Stimulated activated naive CD8-positive, alpha-beta T cell treated with anti-CD3 and anti-CD28 coated beads, Interleukin-15, Interleukin-2, amounts not matched to agents 100 ng/mL and 50 ng/mL, for 24 hours (primary cell): Measurements from ENCODE around the gene JMJD1C.
"Not testable (repeated sequence)": the region's sequence is repeated elsewhere in the genome, so short reads cannot be mapped to it uniquely, and the experiment has no call there.

Source experiments
- H3K27ac Mint-ChIP-seq: one replicate; pipeline ENCODE4 v1.8.0; 2021; ENCODE audit warnings: mild to moderate bottlenecking, mixed read lengths
- H3K27me3 Mint-ChIP-seq: one replicate; pipeline ENCODE4 v1.8.0; 2021; ENCODE audit warnings: mixed read lengths
- H3K36me3 Mint-ChIP-seq: one replicate; pipeline ENCODE4 v1.8.0; 2021; ENCODE audit warnings: low read depth, mixed read lengths
- H3K4me1 Mint-ChIP-seq: one replicate; pipeline ENCODE4 v1.8.0; 2021; ENCODE audit warnings: low read depth, mixed read lengths
- H3K4me3 Mint-ChIP-seq: one replicate; pipeline ENCODE4 v1.8.0; 2021; ENCODE audit warnings: mild to moderate bottlenecking, mixed read lengths
- H3K9me3 Mint-ChIP-seq: one replicate; pipeline ENCODE4 v1.8.0; 2021; ENCODE audit warnings: mixed read lengths

The JMJD1C gene, protein sequence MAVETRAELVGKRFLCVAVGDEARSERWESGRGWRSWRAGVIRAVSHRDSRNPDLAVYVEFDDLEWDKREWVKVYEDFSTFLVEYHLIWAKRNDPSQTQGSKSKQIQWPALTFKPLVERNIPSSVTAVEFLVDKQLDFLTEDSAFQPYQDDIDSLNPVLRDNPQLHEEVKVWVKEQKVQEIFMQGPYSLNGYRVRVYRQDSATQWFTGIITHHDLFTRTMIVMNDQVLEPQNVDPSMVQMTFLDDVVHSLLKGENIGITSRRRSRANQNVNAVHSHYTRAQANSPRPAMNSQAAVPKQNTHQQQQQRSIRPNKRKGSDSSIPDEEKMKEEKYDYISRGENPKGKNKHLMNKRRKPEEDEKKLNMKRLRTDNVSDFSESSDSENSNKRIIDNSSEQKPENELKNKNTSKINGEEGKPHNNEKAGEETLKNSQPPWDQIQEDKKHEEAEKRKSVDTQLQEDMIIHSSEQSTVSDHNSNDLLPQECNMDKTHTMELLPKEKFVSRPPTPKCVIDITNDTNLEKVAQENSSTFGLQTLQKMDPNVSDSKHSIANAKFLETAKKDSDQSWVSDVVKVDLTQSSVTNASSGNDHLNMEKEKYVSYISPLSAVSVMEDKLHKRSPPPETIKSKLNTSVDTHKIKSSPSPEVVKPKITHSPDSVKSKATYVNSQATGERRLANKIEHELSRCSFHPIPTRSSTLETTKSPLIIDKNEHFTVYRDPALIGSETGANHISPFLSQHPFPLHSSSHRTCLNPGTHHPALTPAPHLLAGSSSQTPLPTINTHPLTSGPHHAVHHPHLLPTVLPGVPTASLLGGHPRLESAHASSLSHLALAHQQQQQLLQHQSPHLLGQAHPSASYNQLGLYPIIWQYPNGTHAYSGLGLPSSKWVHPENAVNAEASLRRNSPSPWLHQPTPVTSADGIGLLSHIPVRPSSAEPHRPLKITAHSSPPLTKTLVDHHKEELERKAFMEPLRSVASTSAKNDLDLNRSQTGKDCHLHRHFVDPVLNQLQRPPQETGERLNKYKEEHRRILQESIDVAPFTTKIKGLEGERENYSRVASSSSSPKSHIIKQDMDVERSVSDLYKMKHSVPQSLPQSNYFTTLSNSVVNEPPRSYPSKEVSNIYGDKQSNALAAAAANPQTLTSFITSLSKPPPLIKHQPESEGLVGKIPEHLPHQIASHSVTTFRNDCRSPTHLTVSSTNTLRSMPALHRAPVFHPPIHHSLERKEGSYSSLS (N-terminal part only)

DNA sequence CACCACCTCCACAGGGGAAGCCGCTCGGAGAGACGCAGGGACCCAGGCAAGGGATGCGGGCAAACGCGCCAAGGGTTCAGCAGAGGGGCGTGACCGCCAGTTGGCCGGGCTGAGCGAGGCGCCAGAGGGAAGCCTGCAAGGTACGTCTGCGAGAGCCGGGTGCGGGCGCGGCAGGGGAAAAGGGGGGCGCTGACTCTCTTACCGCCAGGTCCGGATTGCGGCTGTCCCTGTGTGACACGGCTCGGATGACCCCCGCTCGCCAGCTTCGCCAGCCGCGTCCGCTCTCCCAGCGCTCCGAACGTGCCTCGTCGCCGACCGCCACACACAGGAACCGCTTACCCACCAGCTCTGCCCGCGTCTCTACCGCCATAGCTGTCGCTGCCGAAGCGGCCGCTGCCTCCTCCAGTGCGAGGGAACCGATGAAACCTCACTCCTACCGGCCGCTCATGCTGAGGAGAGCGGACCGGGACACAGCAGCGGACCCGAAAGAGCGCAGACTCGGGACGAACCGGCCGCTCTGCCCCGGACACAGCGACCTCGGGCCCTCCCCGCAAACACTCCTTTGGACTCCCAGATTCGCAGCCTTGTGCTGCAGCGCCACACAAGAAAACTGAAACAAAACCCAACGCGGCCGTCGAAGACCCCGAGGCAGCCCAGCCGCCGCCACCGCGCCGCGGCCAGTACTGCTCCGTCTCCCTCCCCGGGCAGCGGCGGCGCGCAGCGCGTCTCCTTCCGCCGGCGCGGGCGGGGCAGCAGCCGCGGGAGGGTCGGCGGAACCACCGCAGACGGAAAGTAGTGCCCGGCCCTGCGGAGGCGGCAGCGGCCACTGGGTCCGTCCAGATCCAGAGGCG is at the start of gene JMJD1C:
JMJD1C (minus strand) TSS at position 685 of the 851 bp plus-strand sequence; CDS start at position 370, 315 bp downstream.
- Mint-ChIP-seq H3K27me3 (no peaks in the 10 kb centered on the region), H3K9me3 (no peaks in the 10 kb centered on the region), H3K4me3 (peak within 1 kb of the TSS; percentile 92), H3K4me1 (peaks cover 17% of the 10 kb centered on the region), H3K27ac (peak within 1 kb of the TSS; percentile 78), H3K36me3 (no peaks in the 10 kb centered on the region)

DNA sequence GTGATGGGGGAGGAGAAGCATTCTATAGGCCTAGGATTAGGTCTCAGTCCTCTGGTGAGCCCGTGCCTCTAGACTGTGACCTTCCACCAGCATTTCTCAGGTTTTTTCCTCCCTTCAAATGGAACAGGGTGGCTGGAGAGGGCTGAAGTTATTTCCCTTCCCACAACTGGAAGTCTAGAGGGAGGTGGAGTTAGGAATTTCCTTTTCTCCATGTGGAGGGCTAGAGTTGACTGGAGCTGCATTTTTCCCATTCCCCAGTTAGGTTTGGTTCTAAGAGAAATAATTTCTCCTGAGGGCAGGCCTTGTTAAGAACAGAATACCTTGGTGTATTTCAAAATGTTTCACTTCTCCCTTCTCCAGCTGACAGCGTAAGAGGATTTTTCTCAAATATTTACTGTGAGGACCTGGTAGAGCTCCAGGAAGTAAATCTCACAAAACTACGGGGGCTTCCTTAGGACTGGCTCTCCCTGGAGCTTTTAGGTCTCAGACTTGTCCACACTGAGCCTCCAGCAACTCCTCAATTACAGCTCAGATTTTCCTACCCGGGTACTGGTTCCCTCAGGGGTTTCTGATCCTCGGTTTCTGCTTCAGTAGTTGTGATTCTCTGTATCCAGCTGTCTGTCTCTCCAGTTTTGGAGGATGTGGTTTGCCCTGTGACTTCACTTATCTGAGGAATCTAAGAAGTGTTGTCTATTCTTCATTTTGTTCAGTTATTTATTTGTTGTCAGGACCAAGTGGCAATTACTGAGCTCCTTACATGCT is 49.4 kb upstream of the JMJD1C start:
- Mint-ChIP-seq H3K4me1 (peaks cover 70% of the 10 kb centered on the region), H3K27me3 (no peaks in the 10 kb centered on the region), H3K27ac (peak overlapping the region; percentile 86), H3K9me3 (peaks cover 5% of the 10 kb centered on the region), H3K4me3 (peak overlapping the region; percentile 8), H3K36me3 (peaks cover 39% of the 10 kb centered on the region)

DNA sequence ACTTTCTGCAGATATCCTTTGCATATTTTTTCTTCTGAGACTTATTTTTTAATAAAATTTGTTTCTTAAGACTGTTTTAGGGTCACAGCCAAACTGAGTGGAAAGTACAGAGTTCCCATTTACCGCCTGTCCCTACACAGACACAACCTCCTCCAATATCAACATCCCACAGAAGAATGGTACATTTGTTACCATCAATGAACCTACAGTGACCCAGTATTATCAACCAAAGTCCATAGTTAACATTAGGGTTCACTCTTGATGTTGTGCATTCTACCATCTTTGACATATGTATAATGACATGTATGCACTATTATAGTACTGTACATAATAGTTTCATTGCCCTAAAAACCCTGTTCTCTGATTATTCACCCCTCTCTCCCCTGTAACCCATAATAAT is 40.8 kb upstream of the JMJD1C start:
- no peak overlapping the region for H3K27ac Mint-ChIP-seq
- H3K4me1 Mint-ChIP-seq = peaks cover 5% of the 10 kb centered on the region
- no peak overlapping the region for H3K4me3 Mint-ChIP-seq
- no peaks in the 10 kb centered on the region for H3K9me3 Mint-ChIP-seq
- H3K36me3 Mint-ChIP-seq = peaks cover 12% of the 10 kb centered on the region
- H3K27me3 Mint-ChIP-seq = no peaks in the 10 kb centered on the region

DNA sequence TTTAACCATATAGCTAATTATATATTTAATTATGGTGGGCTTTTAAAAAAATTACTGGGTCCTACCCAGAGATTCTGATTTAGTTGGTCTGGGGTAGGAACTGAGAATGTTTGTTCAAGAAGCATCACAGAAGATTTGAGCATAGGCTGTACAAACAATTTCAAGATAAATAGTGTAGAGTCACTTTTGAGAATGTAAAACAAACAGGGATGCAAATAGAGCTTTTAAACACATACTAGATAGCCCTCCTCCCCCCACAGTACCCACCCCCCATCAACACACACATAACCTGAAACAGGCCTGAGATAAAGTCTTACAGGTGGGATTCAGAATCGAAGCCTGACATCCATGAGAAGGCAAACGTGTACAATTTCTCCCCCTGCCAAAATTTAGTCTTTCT is 39.8 kb upstream of the JMJD1C start:
- Mint-ChIP-seq H3K36me3 (peaks cover 12% of the 10 kb centered on the region), H3K9me3 (no peaks in the 10 kb centered on the region), H3K27me3 (no peaks in the 10 kb centered on the region), H3K4me1 (peaks cover 5% of the 10 kb centered on the region), H3K4me3 (no peak overlapping the region), H3K27ac (no peak overlapping the region)

DNA sequence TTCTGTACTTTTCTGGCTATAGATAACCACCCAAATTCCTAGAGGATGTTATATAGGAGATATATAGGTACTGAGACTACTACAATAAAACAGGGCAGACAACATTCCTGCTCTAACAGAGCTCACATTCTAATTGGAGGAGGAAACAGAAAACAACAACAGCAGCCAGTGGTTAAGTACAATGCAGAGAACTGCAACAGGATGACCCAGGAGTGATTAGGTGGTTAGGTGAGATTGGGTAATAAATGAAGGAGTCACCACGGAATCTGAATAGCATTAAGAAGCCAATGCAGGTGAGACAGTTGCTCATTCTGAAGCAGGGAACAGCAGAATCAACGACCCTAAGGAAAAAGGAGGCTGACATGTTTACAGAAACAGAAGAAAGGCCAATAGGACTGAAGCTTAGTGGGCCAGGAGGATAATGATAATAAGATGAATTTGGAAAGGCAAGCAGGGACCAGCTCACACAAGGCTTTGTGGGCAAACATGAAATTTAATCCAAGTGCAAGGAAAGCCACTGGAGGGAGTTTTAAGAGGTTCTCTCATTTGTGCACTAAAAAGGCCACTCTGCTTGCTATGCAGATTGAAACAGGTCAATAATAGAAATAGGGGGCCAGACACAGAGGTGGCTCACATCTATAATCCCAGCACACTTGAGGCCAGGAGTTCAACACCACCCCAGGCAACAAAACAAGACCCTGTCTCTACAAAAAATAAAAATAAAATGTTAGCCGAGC is 38.5 kb upstream of the JMJD1C start:
- no peaks in the 10 kb centered on the region for H3K27me3 Mint-ChIP-seq
- H3K36me3 Mint-ChIP-seq = peaks cover 14% of the 10 kb centered on the region
- no peak overlapping the region for H3K4me3 Mint-ChIP-seq
- H3K4me1 Mint-ChIP-seq = peaks cover 3% of the 10 kb centered on the region
- no peak overlapping the region for H3K27ac Mint-ChIP-seq
- no peaks in the 10 kb centered on the region for H3K9me3 Mint-ChIP-seq

DNA sequence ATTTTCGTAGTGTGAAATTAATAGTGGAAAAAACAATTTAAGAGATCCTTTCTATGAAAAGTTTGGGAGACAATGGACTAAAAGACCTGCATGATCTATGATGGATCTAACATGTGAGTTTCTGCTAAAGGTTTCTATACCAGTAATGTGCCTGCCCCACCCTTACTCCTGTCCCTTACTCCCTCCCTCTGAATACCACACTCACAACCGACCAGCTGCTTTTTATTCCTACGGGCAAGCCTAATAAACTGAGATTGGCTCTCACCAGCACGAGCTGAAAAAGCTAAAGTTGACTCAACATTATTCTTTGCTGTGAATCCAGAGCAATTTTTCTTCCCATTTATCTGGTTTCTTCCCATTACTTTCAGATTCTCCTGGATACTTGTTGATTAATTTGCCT is 37.6 kb upstream of the JMJD1C start:
- Mint-ChIP-seq H3K27me3 (no peaks in the 10 kb centered on the region), H3K27ac (no peak overlapping the region), H3K4me3 (no peak overlapping the region), H3K9me3 (no peaks in the 10 kb centered on the region), H3K4me1 (peaks cover 4% of the 10 kb centered on the region), H3K36me3 (peaks cover 16% of the 10 kb centered on the region)

DNA sequence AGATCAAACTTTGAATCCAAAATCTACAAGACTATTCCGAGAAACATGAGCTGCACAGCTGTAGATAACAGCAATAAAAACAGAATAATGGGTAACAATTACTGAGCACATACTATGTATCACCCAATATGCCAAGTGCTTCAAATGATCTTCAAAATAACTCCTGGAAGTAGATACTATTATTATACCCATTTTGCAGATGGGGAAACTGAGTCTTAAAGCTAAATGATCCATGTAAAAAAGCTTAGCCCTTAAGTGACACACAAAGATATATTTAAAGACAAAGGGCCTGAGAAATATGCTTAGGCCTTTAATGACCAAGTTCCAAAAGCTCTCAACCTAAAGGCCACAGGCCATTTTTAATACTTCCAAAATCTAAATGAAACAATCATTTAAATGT is 37.1 kb upstream of the JMJD1C start:
- Mint-ChIP-seq H3K27ac (no peak overlapping the region), H3K4me3 (no peak overlapping the region), H3K36me3 (peaks cover 10% of the 10 kb centered on the region), H3K9me3 (no peaks in the 10 kb centered on the region), H3K27me3 (no peaks in the 10 kb centered on the region), H3K4me1 (peaks cover 7% of the 10 kb centered on the region)

DNA sequence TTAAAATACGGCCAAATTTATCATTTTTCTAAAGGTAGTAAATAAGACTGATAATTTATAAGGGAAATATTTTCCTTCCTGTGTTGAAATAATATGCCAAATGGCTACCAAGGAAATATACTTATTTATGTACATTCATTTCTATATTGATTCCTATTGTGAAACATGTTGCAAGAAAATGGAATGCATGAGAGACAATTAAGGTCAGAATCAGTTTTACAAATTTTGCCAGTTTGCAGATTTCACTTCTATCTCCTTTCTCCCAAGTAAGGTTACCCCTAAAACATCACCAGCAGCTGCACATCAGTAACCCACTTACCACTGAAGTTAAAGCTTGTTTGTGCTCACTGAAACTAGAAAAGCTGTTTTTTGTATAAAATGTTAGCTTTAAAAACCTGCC is 36.2 kb upstream of the JMJD1C start:
- Mint-ChIP-seq H3K4me1 (peaks cover 8% of the 10 kb centered on the region), H3K9me3 (no peaks in the 10 kb centered on the region), H3K4me3 (no peak overlapping the region), H3K36me3 (peaks cover 8% of the 10 kb centered on the region), H3K27ac (no peak overlapping the region), H3K27me3 (no peaks in the 10 kb centered on the region)

DNA sequence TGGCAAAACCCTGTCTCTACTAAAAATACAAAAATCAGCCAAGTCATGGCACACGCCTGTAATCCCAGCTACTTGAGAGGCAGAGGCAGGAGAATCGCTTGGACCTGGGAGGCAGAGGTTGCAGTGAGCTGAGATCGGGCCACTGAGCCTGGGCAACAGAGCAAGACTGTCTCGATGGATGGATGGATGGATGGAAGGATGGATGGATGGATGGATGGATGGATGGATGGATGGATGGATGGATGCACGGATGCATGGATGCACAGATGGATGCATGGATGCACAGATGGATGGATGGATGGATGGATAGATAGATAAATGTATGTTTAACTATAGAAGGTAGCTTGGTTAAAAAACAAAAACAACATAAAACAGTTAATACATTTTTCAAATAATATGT is 34.8 kb upstream of the JMJD1C start:
- not testable (repeated sequence) for H3K9me3 Mint-ChIP-seq, H3K27ac Mint-ChIP-seq, H3K27me3 Mint-ChIP-seq, H3K4me3 Mint-ChIP-seq
- Mint-ChIP-seq H3K4me1 (peaks cover 13% of the 10 kb centered on the region), H3K36me3 (peaks cover 16% of the 10 kb centered on the region)

DNA sequence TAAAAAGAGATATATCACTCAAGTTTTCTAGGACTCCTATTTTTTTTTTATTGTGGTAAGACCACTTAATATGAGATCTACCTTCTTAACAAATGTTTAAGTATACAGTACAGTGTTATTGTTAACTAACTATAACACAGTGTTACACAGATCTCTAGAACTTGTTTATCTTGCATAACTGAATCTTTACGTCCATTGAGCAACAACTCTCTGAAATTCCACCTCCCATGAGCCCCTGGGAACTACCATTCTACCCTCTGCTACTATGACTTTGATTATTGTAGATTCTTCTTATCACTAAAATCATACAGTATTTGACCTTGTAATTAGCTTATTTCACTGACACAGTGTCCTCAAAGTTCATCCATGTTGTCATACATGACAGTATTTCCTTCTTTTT is 32.9 kb upstream of the JMJD1C start:
- H3K9me3 Mint-ChIP-seq = no peaks in the 10 kb centered on the region
- peaks cover 13% of the 10 kb centered on the region for H3K4me1 Mint-ChIP-seq
- H3K27ac Mint-ChIP-seq = no peak overlapping the region
- H3K36me3 Mint-ChIP-seq = peaks cover 22% of the 10 kb centered on the region
- no peaks in the 10 kb centered on the region for H3K27me3 Mint-ChIP-seq
- H3K4me3 Mint-ChIP-seq = no peak overlapping the region

DNA sequence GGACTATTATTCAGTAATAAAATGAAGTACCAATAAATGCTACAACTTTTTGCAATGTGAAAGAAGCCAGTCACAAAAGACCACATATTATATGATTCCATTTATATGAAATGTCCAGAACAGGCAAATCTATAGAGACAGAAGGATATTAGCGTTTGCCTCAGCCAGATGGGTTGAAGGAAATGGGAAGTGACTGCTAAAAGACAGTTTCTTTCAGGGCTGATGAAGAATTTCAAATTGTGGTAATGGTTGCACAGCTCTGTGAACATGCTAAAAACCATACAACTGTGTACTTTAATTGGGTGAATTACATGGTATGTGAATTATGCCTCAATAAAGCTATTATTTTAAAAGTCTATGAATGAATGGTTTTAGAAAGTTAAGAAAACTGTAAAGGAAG is 31.5 kb upstream of the JMJD1C start:
- Mint-ChIP-seq H3K36me3 (peaks cover 22% of the 10 kb centered on the region), H3K27me3 (no peaks in the 10 kb centered on the region), H3K4me1 (peaks cover 13% of the 10 kb centered on the region), H3K27ac (no peak overlapping the region), H3K4me3 (no peak overlapping the region), H3K9me3 (no peaks in the 10 kb centered on the region)

DNA sequence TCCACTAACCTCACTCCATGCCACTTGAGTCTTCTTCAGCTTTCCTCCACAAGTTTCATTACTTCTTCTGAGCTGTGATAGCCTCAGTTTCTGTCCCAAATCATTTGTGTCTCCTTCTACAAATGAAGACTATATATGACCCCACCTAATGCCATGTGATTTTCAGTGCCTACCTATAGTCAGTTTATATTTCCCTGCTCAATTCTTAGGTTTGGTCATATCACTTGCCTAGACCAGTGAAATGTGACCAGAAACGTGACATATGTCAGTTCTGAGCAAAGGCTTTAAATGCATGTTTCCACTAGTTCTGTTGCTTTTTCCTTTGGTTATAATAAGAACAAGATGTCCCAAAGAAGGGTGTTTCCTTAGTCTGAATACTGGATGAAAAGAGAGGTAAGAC is 30.8 kb upstream of the JMJD1C start:
- H3K27ac Mint-ChIP-seq = peak overlapping the region; percentile 28
- H3K9me3 Mint-ChIP-seq = no peaks in the 10 kb centered on the region
- H3K4me1 Mint-ChIP-seq = peaks cover 19% of the 10 kb centered on the region
- H3K27me3 Mint-ChIP-seq = no peaks in the 10 kb centered on the region
- H3K36me3 Mint-ChIP-seq = peaks cover 19% of the 10 kb centered on the region
- H3K4me3 Mint-ChIP-seq = no peak overlapping the region

DNA sequence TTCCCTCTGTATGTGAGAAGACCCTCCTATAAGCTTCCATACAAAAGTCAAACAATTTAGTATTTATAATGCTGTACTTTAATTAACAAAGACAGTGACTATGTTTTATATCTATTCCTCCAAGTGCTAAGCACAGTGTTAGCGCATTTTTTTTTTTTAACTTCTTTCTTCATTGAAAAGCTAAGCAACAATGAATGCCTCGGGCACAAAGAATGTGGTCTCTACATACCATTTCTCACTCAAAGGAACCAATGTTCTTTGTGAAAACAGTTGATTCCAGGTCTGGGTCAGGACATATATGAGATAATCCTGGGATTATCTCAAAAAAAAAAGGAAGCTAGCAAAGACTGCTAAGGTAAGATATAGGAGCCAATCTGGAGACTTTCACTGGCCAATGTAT is 29.2 kb upstream of the JMJD1C start:
- H3K9me3 Mint-ChIP-seq = no peaks in the 10 kb centered on the region
- H3K4me3 Mint-ChIP-seq = no peak overlapping the region
- H3K4me1 Mint-ChIP-seq = peaks cover 21% of the 10 kb centered on the region
- H3K27me3 Mint-ChIP-seq = no peaks in the 10 kb centered on the region
- no peak overlapping the region for H3K27ac Mint-ChIP-seq
- H3K36me3 Mint-ChIP-seq = peaks cover 29% of the 10 kb centered on the region
